ENCODE measurements around the gene MAMDC4.
"Not testable (repeated sequence)": the region's sequence is repeated elsewhere in the genome, so short reads cannot be mapped to it uniquely, and the experiment has no call there.

MAMDC4 gene

GRCh38 chr9:136825295-136826187, 26.6 kb upstream of the MAMDC4 start:
- DNase-seq, result no peak

GRCh38 chr9:136826188-136826541, 26.0 kb upstream of the MAMDC4 start:
- DNase-seq, result no peak

- DNase-seq, result no peak
These were observed 25.2 kb upstream of the MAMDC4 start for GRCh38 chr9:136826703-136827582.

- no peak for DNase-seq
These were observed 24.2 kb upstream of the MAMDC4 start for GRCh38 chr9:136827794-136828473.

GRCh38 chr9:136828474-136829140, 23.5 kb upstream of the MAMDC4 start:
- no peak for DNase-seq

GRCh38 chr9:136829412-136829811, 22.7 kb upstream of the MAMDC4 start:
- DNase-seq, result no peak

GRCh38 chr9:136829981-136830885, 21.9 kb upstream of the MAMDC4 start:
- DNase-seq, result no peak

- no peak for DNase-seq
These were observed 21.0 kb upstream of the MAMDC4 start for GRCh38 chr9:136831002-136831719.

GRCh38 chr9:136831720-136832104, 20.4 kb upstream of the MAMDC4 start:
- no peak for DNase-seq

- no peak for DNase-seq
These were observed 19.6 kb upstream of the MAMDC4 start for GRCh38 chr9:136832581-136832980.

GRCh38 chr9:136833381-136834048, 18.6 kb upstream of the MAMDC4 start:
- DNase-seq, result not testable (repeated sequence)

GRCh38 chr9:136835162-136835931, 16.8 kb upstream of the MAMDC4 start:
- no peak for DNase-seq

- DNase-seq, result no peak
These were observed 15.9 kb upstream of the MAMDC4 start for GRCh38 chr9:136835932-136836904.

GRCh38 chr9:136837146-136837855, 14.8 kb upstream of the MAMDC4 start:
- no peak for DNase-seq

- not testable (repeated sequence) for DNase-seq
These were observed 14.3 kb upstream of the MAMDC4 start for GRCh38 chr9:136837856-136838277.

- DNase-seq, result no peak
These were observed 13.6 kb upstream of the MAMDC4 start for GRCh38 chr9:136838314-136839228.
